Stomach (tissue), 9 donors: Measurements from ENCODE around the gene NUP155. TPM values are rescaled to one million over a fixed set of nuclear protein-coding genes. Genes with fewer than 3 reads are reported as not detected.
"Not testable (repeated sequence)": the region's sequence is repeated elsewhere in the genome, so short reads cannot be mapped to it uniquely, and the experiment has no call there.

Experiments used
- DNase-seq, 2 donors: peaks; one replicate each; pipeline versions ENCODE4 v3.0.0 to v3.0.0-alpha.2; 2013 to 2019
- H3K27ac ChIP-seq, 5 donors: fragments of 200-600 bp in 4 of 5; sonication (generic) in 4 of 5; one replicate each; pipeline ENCODE4 v1.5.1; 2013 to 2019; ENCODE audit warnings: mild to moderate bottlenecking in 1 of 5, moderate library complexity in 1 of 5
- H3K27me3 ChIP-seq, 3 donors: fragments of 200-600 bp; sonication (generic); one replicate each; pipeline ENCODE4 v1.5.1; 2017 to 2019; ENCODE audit warnings: mixed run types in 1 of 3
- H3K36me3 ChIP-seq, 4 donors: fragments of 200-600 bp; sonication (generic); 1 replicate in 3 of 4; 2 replicates in 1 of 4; pipeline ENCODE4 v1.5.1; 2016 to 2019
- H3K4me1 ChIP-seq, 4 donors: fragments of 200-600 bp; sonication (generic); one replicate each; pipeline ENCODE4 v1.5.1; 2016 to 2019
- H3K4me3 ChIP-seq, 4 donors: fragments of 200-600 bp; sonication (generic) in 3 of 4; one replicate each; pipeline ENCODE4 v1.5.1; 2016 to 2019; ENCODE audit warnings: mild to moderate bottlenecking in 1 of 4
- H3K9me3 ChIP-seq, 4 donors: fragments of 200-600 bp; sonication (generic); one replicate each; pipeline ENCODE4 v1.5.1; 2016 to 2019
- CTCF ChIP-seq, 7 experiments: fragments of 450-650 bp in 4 of 7; fragments of 200-600 bp in 3 of 7; sonication (generic) in 3 of 7; IDR thresholded peaks; one replicate each; pipeline ENCODE4 v1.5.1; 2016 to 2019; ENCODE audit warnings: antibody characterized with exemption in 7 of 7, control low read depth in 2 of 7, mild to moderate bottlenecking in 1 of 7
- EP300 ChIP-seq: sonication (generic); formaldehyde crosslinking; IDR thresholded peaks from one replicate; pipeline ENCODE4 v1.6.1; 2017; ENCODE audit warnings: antibody characterized with exemption
- POLR2A ChIP-seq, 4 donors: fragments of 450-650 bp; IDR thresholded peaks; one replicate each; pipeline ENCODE4 v1.6.1; 2016; ENCODE audit warnings: antibody characterized with exemption in 4 of 4, control low read depth in 2 of 4, mild to moderate bottlenecking in 1 of 4, moderate library complexity in 1 of 4
- POLR2AphosphoS5 ChIP-seq, 3 donors: sonication (generic); formaldehyde crosslinking; IDR thresholded peaks; one replicate each; pipeline ENCODE4 v1.6.1; 2016; ENCODE audit warnings: antibody characterized with exemption in 3 of 3
- WGBS, 5 donors: extraction: QIAGEN DNeasy Blood & Tissue Kit in 3 of 5; methylation state at CpG; one replicate each; pipeline versions ENCODE4 v1.1.5 to v1.1.7; 2013 to 2018; 5-methylcytosine and 5-hydroxymethylcytosine counted together
- intact Hi-C: fragments of 100-400 bp; cut with DNase I; formaldehyde crosslinking; loops from one replicate; pipeline ENCODE4 v1.15.1; 2023; ENCODE audit warnings: low total_unique reads
- polyA plus RNA-seq, 3 donors: library from polyadenylated mRNA; stranded (reverse); fragments of 200-250 nt; gene quantifications; one replicate each; pipeline ENCODE4 v1.2.3, GENCODE V29; 2013
- total RNA-seq, 5 donors: library from RNA; depleted of rRNA; stranded (reverse); fragments of >200 nt; gene quantifications; one replicate each; pipeline versions ENCODE4 v1.1.0 to v1.2.3, GENCODE V29; 2014 to 2016
- donor health status: healthy with polysubstance abuse.
- donor health status: Bipolar disorder and iron deficiency.
- donor health status: healthy.

Gene NUP155
- total and polyA plus RNA-seq, 8 donors = 2.1 to 60.8 (median 6.3) TPM

GRCh38 chr5:37375091-37375490 is 4.2 kb upstream of the NUP155 start:
- H3K27me3 ChIP-seq = no peaks in the 10 kb centered on the region
- no peak overlapping the region for H3K27ac ChIP-seq
- H3K4me1 ChIP-seq = peaks cover 2 to 18% (median 11%) of the 10 kb centered on the region in 4 donors
- H3K36me3 ChIP-seq = no peaks in the 10 kb centered on the region
- 81 to 85% (median 82%) methylated on average over 3 of the region's 3 CpGs for WGBS, 5 donors
- no peaks in the 10 kb centered on the region for H3K9me3 ChIP-seq
- no peak for DNase-seq
- intact Hi-C loops = no loop called here
- TF ChIP-seq CTCF (IDR thresholded peaks at IDR 0.05) = no peak
- no peak for TF ChIP-seq EP300
- TF ChIP-seq POLR2A (IDR thresholded peaks at IDR 0.05) = no peak
- no peak for TF ChIP-seq POLR2AphosphoS5 (IDR thresholded peaks at IDR 0.05)
- no peak overlapping the region for H3K4me3 ChIP-seq

- Histone ChIP-seq H3K36me3 (peaks cover 0 to 7% (median 2%) of the 10 kb centered on the region in 4 donors), H3K4me3 (peak overlapping the region; percentile 73 to 99 (median 82)), H3K27me3 (no peaks in the 10 kb centered on the region), H3K4me1 (peaks cover 18 to 54% (median 40%) of the 10 kb centered on the region in 4 donors), H3K9me3 (no peaks in the 10 kb centered on the region), H3K27ac (peak overlapping the region; percentile 55 to 87 (median 84))
- TF ChIP-seq POLR2A (IDR thresholded peaks at IDR 0.05) (no peak), EP300 (no peak), POLR2AphosphoS5 (IDR thresholded peaks at IDR 0.05) (no peak), CTCF (IDR thresholded peaks at IDR 0.05) (no peak)
- DNase-seq = no peak
- intact Hi-C loops = no loop called here
- 0 to 1% (median 0%) methylated on average over 7 of the region's 7 CpGs for WGBS, 5 donors
Observed at GRCh38 chr5:37370550-37370863, 399 bp downstream of the NUP155 start.

- intact Hi-C loops = no loop called here
- H3K4me3 ChIP-seq = no peak overlapping the region
- H3K4me1 ChIP-seq = no peaks in the 10 kb centered on the region
- 92 to 97% (median 95%) methylated on average over 6 of the region's 6 CpGs for WGBS, 5 donors
- no peak for DNase-seq
- no peak overlapping the region for H3K27ac ChIP-seq
- H3K9me3 ChIP-seq = no peaks in the 10 kb centered on the region
- peaks cover 52 to 96% (median 87%) of the 10 kb centered on the region in 4 donors for H3K36me3 ChIP-seq
- H3K27me3 ChIP-seq = no peaks in the 10 kb centered on the region
- TF ChIP-seq POLR2A (IDR thresholded peaks at IDR 0.05) = no peak
- no peak for TF ChIP-seq CTCF (IDR thresholded peaks at IDR 0.05)
- no peak for TF ChIP-seq POLR2AphosphoS5 (IDR thresholded peaks at IDR 0.05)
- TF ChIP-seq EP300 = no peak
Observed at GRCh38 chr5:37355161-37355560, 15.7 kb downstream of the NUP155 start.

GRCh38 chr5:37342741-37343140 is 28.2 kb downstream of the NUP155 start:
- H3K4me1 ChIP-seq, H3K27me3 ChIP-seq, DNase-seq, H3K4me3 ChIP-seq, H3K27ac ChIP-seq, H3K9me3 ChIP-seq, intact Hi-C loops: not testable (repeated sequence)
- WGBS, 5 donors = 98 to 99% (median 98%) methylated on average over 18 of the region's 18 CpGs
- peaks cover 72 to 99% (median 98%) of the 10 kb centered on the region in 4 donors for H3K36me3 ChIP-seq

GRCh38 chr5:37334754-37335153 is 36.2 kb downstream of the NUP155 start:
- 93 to 97% (median 96%) methylated on average over 12 of the region's 12 CpGs for WGBS, 5 donors
- H3K27me3 ChIP-seq, DNase-seq, intact Hi-C loops, H3K4me1 ChIP-seq, H3K9me3 ChIP-seq, H3K27ac ChIP-seq, H3K4me3 ChIP-seq: not testable (repeated sequence)
- peaks cover 46 to 99% (median 98%) of the 10 kb centered on the region in 4 donors for H3K36me3 ChIP-seq
